ENCODE measurements around the gene SERPINA1.
"Not testable (repeated sequence)": the region's sequence is repeated elsewhere in the genome, so short reads cannot be mapped to it uniquely, and the experiment has no call there.

The SERPINA1 gene

DNA sequence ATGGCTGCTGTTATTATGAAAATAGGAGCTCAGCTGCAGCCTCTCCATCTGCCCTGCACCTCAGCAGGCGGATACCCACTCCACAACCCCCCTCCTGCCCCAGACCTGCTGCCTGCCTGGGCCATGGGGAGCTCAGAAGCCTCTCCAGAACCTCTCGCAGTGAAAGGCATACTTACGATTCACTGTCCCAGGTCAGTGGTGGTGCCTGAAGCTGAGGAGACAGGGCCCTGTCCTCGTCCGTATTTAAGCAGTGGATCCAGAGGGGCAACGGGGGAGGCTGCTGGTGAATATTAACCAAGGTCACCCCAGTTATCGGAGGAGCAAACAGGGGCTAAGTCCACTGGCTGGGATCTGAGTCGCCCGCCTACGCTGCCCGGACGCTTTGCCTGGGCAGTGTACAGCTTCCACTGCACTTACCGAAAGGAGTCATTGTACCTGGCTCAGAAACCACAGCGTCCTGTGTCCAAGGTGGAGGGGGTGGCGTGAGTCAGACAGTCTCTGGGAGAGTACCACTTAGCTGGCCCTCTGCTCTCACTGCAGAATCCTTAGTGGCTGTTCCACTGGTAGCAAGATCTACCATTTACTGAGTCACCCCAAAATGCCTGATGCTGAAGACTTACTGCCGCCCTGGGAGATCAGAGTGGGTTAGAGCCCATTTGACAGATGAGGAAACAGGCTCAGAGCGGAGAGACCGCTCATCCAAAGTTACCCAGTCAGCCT lies at the start of gene SERPINA1:
SERPINA1 (minus strand) TSS at position 219 of the 720 bp plus-strand sequence. CDS start 5,365 bp downstream, outside the sequence.
- DNase-seq: no peak

DNA sequence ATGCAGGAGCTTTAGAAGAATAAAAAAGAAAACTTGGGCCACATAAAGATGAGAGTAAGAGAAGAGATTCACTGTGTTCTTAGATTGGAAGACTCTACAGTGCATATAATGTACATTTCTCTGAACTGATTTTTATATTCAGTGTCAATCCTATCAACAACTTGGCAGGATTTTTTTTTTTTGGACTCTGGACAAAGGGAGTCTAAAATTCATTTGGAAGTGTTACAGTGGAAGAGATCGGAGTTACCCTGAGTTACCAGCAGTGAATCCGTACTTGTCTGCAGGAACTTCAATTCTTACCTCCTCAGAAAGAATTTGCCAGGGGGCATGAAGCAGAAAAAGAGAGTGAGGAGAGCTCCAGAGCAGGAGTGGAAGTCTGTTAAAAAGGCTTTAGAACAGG lies 40.2 kb upstream of the SERPINA1 start:
- DNase-seq: no peak

DNA sequence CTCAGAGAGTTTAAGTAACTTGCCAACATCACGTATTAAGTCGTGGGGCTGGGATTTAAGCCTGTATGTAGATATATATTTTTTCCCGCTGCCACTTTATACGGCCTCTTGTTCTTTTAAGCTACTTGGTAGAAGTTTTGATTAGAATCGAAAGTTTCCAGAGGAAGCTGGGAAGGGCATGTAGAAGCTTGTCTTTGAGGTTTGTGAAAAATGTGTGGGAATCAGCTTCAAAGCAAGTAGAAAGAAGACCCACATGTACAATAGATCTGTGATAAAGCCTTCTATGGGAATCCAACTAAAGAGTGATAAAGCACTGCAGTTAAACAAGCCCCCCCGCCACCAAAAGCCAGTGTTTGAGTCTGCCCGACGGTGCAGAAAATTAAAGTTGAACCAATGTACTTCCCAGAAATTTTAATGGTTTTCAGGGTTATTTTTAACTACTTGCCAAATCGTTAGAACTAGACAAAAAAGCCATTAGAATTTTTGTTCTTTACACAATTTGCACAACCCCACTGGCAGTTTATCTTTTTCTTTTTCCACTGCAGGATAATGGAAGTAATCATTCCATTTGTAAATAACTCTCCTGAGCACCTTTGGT lies 38.7 kb upstream of the SERPINA1 start:
- no peak for DNase-seq

DNA sequence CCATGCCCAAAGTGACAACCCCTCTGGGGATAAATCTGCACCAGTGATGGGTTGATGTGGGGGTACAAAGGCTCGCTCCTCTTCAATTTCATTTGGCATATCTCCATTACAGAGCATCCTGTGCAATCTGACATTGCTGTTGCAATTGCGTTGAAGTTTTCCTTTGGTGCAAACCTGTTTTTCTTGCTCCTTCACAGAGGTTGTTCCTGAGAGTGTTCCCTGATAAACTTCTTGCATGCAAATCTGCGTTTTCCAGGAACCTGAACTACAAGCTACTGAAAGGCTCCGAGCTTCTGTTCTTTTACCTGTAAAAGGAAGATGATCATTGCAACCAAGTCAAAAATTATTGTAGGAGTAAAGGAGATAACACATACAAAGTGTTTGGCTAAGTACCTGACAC lies 38.1 kb upstream of the SERPINA1 start:
- no peak for DNase-seq

DNA sequence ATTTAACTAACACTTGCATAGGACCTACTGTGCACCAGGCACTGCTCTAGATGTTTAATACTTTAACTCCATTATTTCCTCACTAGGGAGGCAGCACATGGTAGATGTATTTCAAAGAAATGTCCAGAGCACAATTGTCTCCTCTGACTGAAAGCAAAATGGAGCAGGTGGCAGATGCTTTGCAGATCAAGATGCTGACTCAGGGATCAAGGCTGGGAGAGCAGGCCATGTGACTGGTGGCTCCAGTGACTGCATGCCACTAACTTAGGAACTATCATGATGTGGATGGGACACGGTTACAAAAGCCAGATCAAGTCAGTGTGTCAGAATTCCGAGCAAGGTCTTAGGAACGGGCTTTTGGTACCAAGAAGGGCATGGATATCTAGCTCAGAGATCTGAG lies 36.0 kb upstream of the SERPINA1 start:
- DNase-seq: no peak

DNA sequence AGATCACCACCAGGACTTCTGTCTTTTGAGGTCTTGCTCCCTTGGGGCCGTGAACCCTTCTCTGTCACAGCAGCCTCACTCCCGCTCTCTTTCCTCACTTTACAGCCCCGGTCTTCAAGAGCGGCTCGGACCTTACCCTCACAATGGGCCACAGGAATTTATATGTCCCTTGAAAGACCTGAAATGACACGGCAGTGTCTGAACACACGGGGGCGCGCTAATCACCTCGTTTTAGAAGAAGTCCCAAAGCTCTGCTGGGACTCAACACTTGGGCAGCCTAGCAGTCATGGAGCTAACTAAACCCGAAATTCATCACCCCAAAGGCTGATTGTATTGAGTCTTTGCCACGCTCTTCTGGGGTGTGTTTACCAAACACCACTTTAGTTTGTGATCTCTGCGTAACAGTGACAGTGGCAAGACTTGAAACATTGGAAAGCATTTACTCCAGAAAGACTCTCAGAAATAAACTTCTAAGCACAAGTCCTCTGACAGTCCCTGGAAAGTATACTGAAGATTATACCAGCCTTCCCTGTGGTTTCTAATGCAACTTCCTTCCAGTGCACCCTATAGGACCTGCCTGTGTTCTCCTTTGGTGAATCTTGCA lies 35.2 kb upstream of the SERPINA1 start:
- peak; percentile 16 for DNase-seq

DNA sequence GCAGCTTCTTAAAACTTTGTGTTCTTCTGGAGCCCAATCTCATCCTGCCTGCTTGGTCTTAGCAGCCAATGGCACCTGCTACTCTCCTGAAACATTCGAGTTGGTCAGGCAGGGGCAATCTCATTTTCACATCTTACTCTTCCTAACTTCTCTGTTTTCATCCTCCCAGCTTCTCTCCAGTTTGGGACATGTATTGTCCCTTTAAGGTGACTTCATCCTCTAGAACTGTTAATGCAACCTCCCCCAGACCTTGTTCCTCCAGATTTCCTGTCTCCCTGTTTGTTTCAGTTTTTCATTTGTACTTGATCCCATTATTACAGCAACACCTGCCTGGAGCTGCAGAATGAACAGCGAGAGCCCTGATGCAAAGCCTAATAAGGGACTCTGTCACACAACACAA lies 32.9 kb upstream of the SERPINA1 start:
- no peak for DNase-seq

DNA sequence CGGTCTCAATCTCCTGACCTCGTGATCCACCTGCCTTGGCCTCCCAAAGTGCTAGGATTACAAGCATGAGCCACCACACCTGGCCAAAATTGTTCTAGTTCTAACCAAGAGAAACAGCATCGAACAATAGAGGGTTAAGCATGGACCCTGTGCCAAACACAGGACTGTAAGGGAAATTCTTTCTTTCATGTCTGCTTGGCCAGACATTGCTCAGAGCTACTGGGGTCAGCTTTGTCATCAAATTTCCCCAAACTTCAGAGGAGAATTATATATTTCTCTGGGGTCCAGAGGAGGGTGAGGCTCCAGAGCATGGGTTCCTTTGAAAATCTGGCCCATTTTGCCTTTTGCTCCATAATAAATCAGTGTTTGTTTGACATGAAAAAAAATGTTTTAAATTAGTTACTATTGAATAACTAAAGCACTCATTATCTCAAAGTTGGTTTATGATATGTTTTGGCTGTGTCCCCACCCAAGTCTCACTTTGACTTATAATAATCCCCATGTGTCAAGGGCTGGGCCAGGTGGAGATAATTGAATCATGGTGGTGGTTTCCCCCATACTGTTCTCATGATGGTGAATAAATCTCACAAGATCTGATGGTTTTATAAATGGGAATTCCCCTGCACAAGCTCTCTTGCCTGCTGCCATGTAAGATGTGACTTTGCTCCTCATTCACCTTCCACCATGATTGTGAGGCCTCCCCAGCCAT lies 29.2 kb upstream of the SERPINA1 start:
- DNase-seq: not testable (repeated sequence)

DNA sequence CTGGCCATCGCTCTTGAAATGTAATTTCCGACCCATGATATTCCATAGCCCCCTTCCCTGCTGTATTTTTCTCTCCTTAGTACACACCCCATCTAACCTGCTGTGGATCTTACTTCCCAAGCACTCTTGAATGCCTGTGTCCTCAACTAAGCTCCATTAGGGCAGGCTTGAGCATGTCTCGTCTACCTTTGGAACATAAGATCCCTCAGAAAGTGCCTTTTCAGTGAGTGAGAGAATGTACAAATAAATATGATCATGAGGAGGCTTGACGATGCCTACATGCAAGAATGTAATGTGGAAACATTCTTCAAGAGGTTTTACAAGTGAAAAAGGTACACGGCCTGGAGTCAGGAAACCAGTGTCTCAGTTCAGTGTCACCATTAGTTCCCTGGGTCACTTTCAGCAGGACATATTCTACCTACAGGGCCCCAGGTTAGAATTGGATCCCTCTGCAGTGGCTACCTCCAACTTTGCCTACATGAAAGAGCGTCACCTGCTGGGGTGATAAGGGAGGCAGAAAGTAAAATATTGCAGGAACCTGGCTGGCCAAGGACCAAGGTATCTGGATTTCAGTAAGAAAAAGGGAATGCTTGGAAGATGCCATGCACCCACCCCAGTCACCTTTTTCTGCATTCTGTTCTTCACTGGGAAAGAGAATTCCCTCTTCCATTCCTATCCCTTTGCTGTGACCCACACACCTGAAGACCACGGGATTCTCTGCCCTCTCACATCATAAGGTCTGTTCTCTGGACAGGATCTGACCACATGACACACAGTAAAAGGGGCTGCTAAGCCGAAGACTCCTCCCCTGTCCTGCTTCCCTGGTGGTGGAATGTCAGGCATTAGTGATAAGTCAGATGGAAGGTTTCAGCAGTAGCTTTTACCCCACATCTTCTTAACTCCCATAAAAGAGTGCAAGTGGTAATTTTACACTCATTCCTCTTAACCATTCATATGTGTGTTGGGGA lies 24.6 kb upstream of the SERPINA1 start:
- DNase-seq: no peak

DNA sequence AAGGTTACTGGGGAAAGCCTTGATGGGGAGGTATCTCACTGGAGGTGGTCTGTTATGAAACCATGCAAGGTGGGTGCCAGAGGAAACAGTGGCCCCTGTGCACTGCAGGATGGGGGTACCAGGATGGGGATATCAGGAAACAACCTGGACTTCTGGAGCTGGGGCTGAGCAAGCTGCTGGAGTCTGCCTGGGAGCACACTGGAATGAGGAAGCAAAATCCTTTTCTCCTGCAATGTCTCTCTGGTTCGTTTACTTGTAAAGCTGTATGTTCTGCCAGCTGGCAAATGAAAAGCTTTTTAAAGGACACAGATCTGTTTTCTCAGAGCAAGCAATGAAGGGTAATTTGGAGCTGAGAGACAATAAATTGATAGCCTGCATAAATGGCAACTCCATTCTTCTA lies 23.2 kb upstream of the SERPINA1 start:
- DNase-seq: no peak

DNA sequence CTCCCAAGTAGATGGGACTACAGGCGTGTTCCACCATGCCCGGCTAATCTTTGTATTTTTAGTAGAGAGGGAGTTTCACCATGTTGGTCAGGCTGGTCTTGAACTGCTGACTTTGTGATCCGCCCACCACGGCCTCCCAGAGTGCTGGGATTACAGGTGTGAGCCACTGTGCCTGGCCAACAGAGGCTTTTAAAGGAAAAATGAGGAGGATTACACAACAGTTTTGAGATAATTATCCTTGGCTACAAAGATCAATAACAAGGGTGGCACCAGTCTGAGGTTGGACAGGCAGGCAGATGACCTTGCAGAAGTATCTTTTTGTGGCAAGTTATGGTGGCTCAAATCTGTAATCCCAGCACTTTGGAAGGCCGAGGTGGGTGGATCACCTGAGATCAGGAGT lies 21.0 kb upstream of the SERPINA1 start:
- DNase-seq: not testable (repeated sequence)

DNA sequence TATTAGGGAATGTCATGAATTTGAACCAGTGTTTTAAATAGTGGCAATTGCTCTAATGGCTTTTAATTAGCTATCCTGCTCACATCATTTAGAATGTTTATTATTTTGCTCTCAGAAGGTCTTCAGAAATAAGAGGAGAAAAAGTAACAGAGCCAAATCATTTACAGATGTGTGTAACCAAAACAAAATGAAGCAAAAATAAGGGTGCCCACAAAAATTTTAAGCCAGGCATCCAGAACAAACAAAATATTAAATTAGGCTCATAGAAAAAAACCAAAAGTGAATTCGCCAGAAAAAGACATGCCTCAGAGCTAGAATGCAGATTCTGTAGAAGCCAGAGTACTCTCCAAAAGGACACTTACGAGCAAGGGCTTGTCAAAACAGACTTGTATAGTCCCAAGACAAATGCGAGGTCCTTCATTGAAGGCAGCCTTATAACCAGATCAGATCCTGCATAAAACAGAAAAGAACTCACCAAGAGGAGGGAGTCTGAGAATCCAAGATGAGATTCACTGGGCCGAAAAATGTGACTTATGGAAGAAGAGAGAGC lies 20.2 kb upstream of the SERPINA1 start:
- DNase-seq: no peak

DNA sequence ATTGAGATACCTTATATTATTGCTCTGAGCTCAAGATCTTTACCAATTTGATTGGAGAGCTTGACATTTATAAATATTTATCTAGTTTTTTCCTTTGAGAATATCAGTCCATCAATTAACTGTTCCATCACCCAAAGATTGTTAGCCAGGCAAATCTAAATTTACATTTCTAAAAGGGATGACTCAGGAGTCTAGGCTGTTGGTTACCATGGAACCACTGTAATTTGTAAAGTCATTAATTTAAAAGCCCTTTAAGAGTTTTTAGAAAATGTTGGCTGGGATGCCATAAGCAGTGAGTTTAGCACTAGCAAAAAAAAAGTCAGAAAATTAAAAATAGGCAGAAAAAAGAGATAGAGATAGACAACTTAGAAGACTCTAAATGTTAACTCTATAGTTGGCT lies 19.5 kb upstream of the SERPINA1 start:
- no peak for DNase-seq

DNA sequence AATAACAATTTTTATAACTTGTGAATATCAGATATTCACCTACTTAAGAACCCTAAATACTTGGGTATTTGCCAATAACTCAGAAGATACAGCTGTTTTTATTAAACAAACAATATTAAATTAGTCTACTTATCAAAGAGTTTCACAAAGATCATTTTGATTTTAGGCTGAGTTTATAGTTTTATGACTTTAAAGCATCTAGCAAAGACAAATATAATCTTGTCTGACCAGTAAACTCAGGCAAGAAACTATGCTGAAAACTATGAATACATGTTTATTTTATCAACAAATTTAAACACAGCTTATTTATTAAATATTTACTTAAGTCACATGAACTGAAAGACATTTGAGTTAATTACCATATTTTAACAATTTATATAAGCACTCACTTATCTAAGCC lies 18.5 kb upstream of the SERPINA1 start:
- DNase-seq: no peak

DNA sequence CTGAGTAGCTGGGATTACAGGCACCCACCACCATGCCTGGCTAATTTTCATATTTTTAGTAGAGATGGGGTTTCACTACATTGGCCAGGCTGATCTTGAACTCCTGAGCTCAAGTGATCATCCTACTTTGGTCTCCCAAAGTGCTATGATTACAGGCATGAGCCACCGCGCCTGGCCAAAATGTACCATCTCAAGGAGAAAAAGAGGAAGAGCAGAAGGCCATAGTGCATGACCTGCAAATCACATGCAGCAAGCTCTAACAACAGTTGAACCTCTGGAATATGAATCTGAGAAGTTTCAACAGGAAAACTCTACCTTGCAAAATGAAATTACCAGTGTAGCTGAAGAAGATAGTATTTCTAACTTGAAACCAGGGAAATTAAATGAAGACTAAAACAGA lies 17.1 kb upstream of the SERPINA1 start:
- DNase-seq: no peak

DNA sequence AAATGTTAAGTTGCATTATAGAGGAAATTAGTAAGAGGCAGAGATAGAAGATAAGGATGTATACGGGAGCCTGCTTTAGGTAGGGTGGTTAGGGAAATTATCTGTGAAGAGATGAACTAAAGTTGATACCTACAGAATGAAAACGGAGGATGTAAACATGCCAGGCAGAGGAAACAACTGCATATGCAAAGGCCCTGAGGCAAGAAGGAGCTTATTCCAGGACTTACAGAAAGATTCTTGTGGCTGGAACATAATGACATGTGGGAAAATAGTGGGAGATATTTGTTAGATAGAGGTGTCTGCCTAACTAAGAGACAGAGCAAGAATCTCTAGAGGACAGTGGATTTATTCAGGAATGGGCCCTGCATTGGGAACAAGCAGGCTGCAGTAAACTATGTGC lies 16.2 kb upstream of the SERPINA1 start:
- no peak for DNase-seq

DNA sequence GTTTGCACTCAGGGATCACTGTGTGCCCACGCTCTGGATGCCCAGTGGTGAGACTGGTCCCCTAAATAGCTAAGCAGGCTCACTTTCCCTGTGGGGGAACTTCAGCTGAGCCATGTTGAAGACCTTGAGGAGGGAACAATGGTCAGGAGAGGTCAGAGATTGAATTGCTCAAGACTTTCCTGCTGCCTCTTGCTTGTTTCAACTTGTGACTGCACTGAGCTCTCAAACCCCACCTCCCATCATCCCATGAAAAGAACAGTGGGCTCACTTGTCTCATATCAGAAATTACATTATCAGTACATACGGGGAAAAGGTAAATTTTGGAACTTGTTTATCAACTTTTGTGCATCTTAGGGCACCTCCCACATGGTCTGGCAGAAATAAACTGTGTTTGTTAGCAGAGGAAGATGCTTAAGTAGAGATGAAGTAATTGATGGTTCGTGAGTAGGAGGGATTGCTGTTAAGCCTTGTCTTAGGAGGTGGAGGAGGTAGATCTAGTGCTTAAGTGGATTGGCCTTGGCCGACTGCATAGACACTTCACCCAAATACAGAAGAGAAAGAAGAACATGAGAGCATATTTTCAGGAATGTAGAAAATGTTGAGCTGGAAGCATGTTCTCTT lies 15.0 kb upstream of the SERPINA1 start:
- DNase-seq: no peak

DNA sequence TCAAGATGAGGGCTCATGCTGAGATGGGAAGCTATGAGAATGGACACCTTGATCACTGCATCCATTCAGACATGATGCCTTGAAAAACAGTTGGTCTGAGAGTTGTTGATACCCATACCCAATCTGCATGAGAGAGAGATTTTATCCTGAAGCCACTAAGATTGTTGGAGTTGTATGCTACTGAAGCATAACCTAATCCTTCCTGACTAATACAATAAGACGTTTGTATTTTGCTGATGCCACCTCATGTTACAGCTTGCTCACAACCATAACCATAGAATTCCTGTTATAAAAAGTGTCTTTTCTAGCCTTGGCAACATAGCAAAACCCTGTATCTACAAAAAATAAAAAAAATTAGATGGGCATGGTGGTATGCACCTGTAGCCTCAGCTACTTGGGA lies 12.7 kb upstream of the SERPINA1 start:
- no peak for DNase-seq

DNA sequence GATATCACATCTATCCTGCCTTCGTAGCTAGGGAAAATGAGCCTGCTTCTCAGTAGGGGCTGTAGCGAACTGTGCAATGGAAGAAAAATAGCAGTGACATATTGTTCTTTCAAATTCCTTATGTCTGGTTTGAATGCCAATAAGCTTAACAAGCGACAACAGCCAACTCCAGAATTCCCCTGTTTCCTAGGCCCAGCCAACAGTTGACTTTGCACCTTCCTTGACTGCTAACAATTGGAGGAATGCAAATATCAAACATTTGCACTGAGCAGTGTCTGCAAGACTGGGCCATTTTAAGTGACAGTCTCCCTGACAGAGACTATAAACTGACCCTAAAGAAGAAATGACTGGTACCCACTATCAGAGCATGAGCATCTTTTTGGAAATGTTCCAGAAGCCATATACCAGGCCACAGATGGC lies 12.0 kb upstream of the SERPINA1 start:
- no peak for DNase-seq

DNA sequence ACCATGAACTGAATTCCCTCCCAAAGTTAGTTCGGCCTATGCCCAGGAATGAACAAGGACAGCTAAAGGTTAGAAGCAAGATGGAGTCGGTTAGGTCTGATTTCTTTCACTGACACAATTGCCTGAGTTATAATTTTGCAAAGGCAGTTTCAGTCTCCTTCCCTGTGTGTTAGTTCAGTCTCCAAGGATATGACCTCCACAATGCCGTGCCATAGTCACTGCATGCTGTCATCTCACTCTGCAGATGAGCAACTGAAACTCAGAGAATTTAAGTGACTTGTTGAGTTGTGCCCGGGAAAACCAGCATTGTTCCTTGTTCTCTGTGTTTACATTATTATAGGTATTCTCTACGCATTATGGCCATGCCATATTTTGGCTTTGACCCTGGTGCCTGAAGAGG lies 10.1 kb upstream of the SERPINA1 start:
- no peak for DNase-seq

DNA sequence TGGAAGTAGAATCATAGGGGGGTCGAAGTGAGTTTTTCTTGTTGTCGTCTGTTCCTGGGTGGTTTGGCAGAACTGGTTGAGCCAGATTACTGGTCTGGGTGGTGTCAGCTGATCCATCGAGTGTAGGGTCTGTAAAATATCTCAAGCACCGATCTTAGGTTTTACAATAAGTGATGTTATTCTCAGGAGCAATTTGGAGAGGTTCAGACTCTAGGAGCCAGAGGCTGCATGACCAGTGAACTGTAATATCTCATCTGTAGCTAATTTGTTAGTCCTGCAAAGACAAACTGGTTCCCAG lies 9.7 kb upstream of the SERPINA1 start:
- DNase-seq: no peak
